Mucosa of rectum (tissue), 2 donors: ENCODE measurements around the gene SPIRE1.

Experiments used
- H3K27ac ChIP-seq, 2 donors: one replicate each; pipeline ENCODE4 v1.7.0; 2013; ENCODE audit warnings: inconsistent platforms in 2 of 2, low read depth in 2 of 2, low read length in 2 of 2
- H3K27me3 ChIP-seq, 2 donors: one replicate each; pipeline ENCODE4 v1.7.0; 2013; ENCODE audit warnings: low read length in 2 of 2; ENCODE audit not compliant: control insufficient read depth in 2 of 2, insufficient read depth in 2 of 2
- H3K36me3 ChIP-seq, 2 donors: one replicate each; pipeline ENCODE4 v1.7.0; 2013; ENCODE audit warnings: low read length in 2 of 2; ENCODE audit not compliant: control insufficient read depth in 2 of 2, insufficient read depth in 2 of 2
- H3K4me1 ChIP-seq, 2 donors: one replicate each; pipeline ENCODE4 v1.7.0; 2013; ENCODE audit warnings: low read length in 2 of 2, mild to moderate bottlenecking in 1 of 2; ENCODE audit not compliant: control insufficient read depth in 2 of 2, insufficient read depth in 2 of 2
- H3K4me3 ChIP-seq, 2 donors: one replicate each; pipeline ENCODE4 v1.7.0; 2013; ENCODE audit warnings: low read length in 2 of 2
- H3K9ac ChIP-seq, 2 donors: one replicate each; pipeline ENCODE4 v1.7.0; 2013; ENCODE audit warnings: low read length in 2 of 2, low read depth in 1 of 2, mild to moderate bottlenecking in 1 of 2
- H3K9me3 ChIP-seq, 2 donors: one replicate each; pipeline ENCODE4 v1.7.0; 2013; ENCODE audit warnings: low read length in 2 of 2; ENCODE audit not compliant: control insufficient read depth in 2 of 2
- donor health status: healthy.
- donor health status: Normal muscosa, but diverticular disease.

SPIRE1 gene

DNA sequence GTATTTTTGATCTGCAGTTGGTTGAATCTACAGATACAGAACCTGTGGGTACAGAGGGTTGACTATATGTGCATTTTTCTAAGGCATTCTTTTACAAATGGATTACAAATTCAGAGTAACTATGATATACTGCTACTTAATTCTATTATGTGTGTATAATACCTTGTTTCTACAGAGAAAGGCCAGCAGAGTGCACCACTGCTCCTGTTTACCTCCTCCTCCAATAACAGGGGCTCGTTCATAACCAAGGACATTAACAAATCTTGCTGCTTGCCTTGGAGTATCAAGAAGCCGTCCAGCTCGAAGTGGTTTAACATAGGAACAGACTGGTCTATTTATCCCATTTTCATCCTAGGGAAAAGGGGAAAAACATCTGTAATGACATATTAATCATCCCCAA is 28.2 kb upstream of the SPIRE1 start:
- no peaks in the 10 kb centered on the region for H3K4me1 ChIP-seq
- no peaks in the 10 kb centered on the region for H3K27me3 ChIP-seq
- no peaks in the 10 kb centered on the region for H3K9me3 ChIP-seq
- no peak overlapping the region for H3K9ac ChIP-seq
- no peak overlapping the region for H3K4me3 ChIP-seq
- no peak overlapping the region for H3K27ac ChIP-seq
- peaks cover 3 to 11% of the 10 kb centered on the region in 2 donors for H3K36me3 ChIP-seq

DNA sequence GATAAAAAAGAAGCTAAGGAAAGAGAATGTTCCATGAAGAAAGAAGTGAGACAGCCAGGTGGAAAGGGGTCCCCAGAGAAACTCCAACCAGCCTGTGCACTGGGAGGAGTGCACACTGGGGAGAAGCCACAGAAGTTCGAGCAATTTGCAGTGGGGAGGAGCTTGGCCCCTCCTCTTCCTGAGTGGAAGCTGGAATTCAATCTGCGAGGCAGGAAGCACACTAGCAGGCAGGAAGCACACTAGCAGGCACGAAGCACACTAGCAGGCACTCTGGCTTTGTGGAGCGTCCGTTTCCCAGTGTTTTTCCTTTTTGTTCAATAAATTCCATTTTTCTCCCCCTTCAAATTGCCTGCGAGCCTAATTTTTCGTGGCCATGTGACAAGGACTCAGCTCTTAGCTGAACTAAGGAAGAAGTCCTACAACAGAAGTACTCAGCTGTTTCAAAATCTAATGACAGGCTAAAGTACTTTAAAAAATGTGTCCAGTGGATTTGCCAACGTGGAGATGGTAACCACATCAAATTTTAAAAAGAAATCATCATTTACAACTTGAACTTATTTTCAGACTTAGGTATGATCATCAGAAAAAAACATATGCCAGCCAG is 21.4 kb upstream of the SPIRE1 start:
- peaks cover 11 to 14% of the 10 kb centered on the region in 2 donors for H3K36me3 ChIP-seq

DNA sequence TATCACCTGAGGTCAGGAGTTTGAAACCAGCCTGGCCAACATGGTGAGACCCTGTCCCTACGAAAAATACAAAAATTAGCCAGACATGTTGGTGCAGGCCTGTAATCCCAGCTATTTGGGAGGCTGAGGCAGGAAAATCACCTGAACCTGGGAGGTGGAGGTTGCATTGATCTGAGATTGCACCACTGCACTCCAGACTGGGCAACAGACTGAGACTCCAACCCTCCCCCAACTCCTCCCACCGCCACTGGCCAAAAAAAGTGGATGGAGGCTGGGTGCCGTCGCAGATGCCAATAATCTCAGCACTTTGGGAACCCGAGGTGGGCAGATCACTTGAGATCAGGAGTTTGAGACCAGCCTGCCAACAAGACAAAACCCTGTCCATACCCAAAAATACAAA is 10.1 kb upstream of the SPIRE1 start:
- no peaks in the 10 kb centered on the region for H3K27me3 ChIP-seq
- no peak overlapping the region for H3K4me3 ChIP-seq
- H3K27ac ChIP-seq, result no peak overlapping the region
- H3K9me3 ChIP-seq, result no peaks in the 10 kb centered on the region
- no peaks in the 10 kb centered on the region for H3K36me3 ChIP-seq
- H3K4me1 ChIP-seq, result no peaks in the 10 kb centered on the region
- no peak overlapping the region for H3K9ac ChIP-seq

More for the DNA sequence above, 21.4 kb upstream of the SPIRE1 start:
- no peaks in the 10 kb centered on the region for H3K27me3 ChIP-seq
- no peaks in the 10 kb centered on the region for H3K4me1 ChIP-seq
- H3K27ac ChIP-seq, result peak overlapping the region; percentile 59 to 61
- peak overlapping the region in 1 of 2 donors; percentile 31 for H3K4me3 ChIP-seq
- H3K9me3 ChIP-seq, result no peaks in the 10 kb centered on the region
- peak overlapping the region in 1 of 2 donors; percentile 24 for H3K9ac ChIP-seq

- no peak overlapping the region for H3K4me3 ChIP-seq
- no peaks in the 10 kb centered on the region for H3K9me3 ChIP-seq
- H3K9ac ChIP-seq, result no peak overlapping the region
- H3K4me1 ChIP-seq, result peaks cover 7 to 11% of the 10 kb centered on the region in 2 donors
- no peaks in the 10 kb centered on the region for H3K36me3 ChIP-seq
- peaks cover 7 to 10% of the 10 kb centered on the region in 2 donors for H3K27me3 ChIP-seq
- no peak overlapping the region for H3K27ac ChIP-seq
These were observed 2.1 kb upstream of the SPIRE1 start for GRCh38 chr18:12659904-12660605.

GRCh38 chr18:12658426-12659138 is 675 bp upstream of the SPIRE1 start:
- Histone ChIP-seq H3K9me3 (no peaks in the 10 kb centered on the region), H3K4me1 (peaks cover 7 to 11% of the 10 kb centered on the region in 2 donors), H3K36me3 (no peaks in the 10 kb centered on the region), H3K27me3 (peaks cover 7 to 10% of the 10 kb centered on the region in 2 donors), H3K27ac (peak overlapping the region; percentile 61 to 68), H3K4me3 (peak overlapping the region; percentile 61 to 72), H3K9ac (peak overlapping the region in 1 of 2 donors; percentile 56)

DNA sequence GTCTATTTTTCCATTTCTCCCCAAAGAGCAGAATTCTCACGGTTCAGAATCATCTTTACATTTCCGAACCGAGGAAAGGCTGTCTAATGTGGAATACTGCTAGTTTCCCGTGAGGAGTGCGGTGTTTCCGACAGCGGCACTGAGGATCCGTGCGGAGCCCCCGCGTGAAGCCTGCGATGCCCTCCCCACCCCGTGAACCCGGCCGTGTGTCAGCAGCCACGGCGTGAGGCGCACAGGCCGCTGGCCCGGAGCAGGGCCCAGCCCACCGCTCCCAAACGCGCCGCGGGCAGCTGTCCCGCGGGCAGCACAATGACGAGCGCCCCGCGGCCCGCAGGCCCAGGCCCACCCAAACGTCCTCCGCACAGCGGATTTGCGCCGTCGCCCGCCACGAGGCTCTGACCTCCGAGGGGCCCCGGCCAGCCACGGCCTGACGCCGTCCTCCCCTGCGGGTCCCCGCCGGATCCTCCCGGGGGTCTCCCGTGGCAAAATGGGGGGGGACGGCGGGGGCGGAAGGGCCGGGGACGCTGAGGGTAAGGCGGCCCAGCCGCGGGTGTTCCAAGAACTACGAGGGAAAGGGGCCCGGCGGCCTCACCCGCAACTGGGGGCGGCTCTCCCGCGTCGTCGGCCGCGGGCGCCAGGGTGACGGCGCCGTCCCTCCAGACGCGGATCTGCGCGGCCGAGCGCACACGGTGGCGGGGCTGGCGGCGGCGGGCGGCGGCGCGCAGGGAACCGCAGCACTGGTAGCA is 796 bp downstream of the SPIRE1 start:
- peaks cover 7 to 11% of the 10 kb centered on the region in 2 donors for H3K4me1 ChIP-seq

DNA sequence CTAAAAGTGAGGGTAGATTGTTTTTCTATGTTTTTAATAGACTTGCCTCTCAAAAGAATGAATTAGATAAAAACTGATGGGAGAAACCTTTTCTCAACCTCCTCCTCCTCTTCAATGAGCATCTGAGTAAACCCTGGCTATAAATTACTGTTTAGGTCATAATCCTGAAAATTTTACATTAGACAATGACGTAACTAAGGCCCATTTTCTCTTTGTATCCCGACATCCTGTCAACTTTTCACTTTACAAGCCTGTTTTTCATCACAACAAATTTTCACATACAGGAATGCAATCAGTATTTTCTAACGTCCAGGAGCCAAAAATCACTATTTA is 1.3 kb downstream of the SPIRE1 start:
- Histone ChIP-seq H3K9me3 (no peaks in the 10 kb centered on the region), H3K4me1 (peaks cover 7 to 11% of the 10 kb centered on the region in 2 donors), H3K27ac (peak overlapping the region; percentile 64 to 77), H3K36me3 (no peaks in the 10 kb centered on the region), H3K9ac (peak overlapping the region; percentile 47 to 72), H3K27me3 (peaks cover 7 to 10% of the 10 kb centered on the region in 2 donors), H3K4me3 (peak overlapping the region; percentile 71 to 72)

More for the DNA sequence above, 796 bp downstream of the SPIRE1 start:
- Histone ChIP-seq H3K27me3 (peaks cover 7 to 10% of the 10 kb centered on the region in 2 donors), H3K27ac (peak overlapping the region; percentile 64 to 77), H3K36me3 (no peaks in the 10 kb centered on the region), H3K9me3 (no peaks in the 10 kb centered on the region), H3K9ac (peak overlapping the region; percentile 47 to 72), H3K4me3 (peak overlapping the region; percentile 71 to 72)

- H3K9ac ChIP-seq, result no peak overlapping the region
- no peak overlapping the region for H3K4me3 ChIP-seq
- no peaks in the 10 kb centered on the region for H3K36me3 ChIP-seq
- peaks cover 7 to 11% of the 10 kb centered on the region in 2 donors for H3K4me1 ChIP-seq
- H3K27me3 ChIP-seq, result peaks cover 7 to 10% of the 10 kb centered on the region in 2 donors
- H3K27ac ChIP-seq, result no peak overlapping the region
- H3K9me3 ChIP-seq, result no peaks in the 10 kb centered on the region
These were observed 2.9 kb downstream of the SPIRE1 start for GRCh38 chr18:12654971-12655370.

- Histone ChIP-seq H3K4me1 (peaks cover 7 to 8% of the 10 kb centered on the region in 2 donors), H3K27me3 (peaks cover 7 to 10% of the 10 kb centered on the region in 2 donors), H3K9me3 (no peaks in the 10 kb centered on the region), H3K36me3 (no peaks in the 10 kb centered on the region), H3K27ac (no peak overlapping the region), H3K4me3 (no peak overlapping the region), H3K9ac (no peak overlapping the region)
These were observed 5.0 kb downstream of the SPIRE1 start for GRCh38 chr18:12652861-12653401.
